ENCODE results near the gene SPRED1. TPM values are rescaled to one million over a fixed set of nuclear protein-coding genes. Genes with fewer than 3 reads are reported as not detected.

The SPRED1 gene
- total RNA-seq, 1 experiment from 2014 or later, result 10.4 TPM

DNA sequence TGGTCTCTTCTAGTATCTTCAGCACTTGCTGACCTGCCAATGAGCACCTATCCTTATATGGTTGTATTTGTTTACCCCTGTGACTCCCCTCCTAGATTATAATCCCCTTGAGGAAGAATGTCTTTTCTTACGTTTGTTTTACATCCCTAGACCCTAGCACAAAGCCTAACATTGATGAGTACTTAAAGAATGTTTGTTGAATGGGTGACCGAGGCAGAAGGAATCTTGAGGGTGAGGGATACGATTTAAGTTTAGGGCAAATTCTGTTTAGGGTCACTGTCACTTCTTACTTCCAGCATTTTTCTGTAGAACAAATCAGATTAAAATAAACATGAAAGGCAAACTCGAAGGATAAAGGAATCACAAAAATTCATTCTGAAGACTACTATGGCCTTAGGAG lies 120.4 kb downstream of the SPRED1 start:
- peaks cover 4% of the 10 kb centered on the region for H3K27me3 Mint-ChIP-seq (ENCODE audit: insufficient read depth, unreplicated experiment)
- TF ChIP-seq, protein P1, sequence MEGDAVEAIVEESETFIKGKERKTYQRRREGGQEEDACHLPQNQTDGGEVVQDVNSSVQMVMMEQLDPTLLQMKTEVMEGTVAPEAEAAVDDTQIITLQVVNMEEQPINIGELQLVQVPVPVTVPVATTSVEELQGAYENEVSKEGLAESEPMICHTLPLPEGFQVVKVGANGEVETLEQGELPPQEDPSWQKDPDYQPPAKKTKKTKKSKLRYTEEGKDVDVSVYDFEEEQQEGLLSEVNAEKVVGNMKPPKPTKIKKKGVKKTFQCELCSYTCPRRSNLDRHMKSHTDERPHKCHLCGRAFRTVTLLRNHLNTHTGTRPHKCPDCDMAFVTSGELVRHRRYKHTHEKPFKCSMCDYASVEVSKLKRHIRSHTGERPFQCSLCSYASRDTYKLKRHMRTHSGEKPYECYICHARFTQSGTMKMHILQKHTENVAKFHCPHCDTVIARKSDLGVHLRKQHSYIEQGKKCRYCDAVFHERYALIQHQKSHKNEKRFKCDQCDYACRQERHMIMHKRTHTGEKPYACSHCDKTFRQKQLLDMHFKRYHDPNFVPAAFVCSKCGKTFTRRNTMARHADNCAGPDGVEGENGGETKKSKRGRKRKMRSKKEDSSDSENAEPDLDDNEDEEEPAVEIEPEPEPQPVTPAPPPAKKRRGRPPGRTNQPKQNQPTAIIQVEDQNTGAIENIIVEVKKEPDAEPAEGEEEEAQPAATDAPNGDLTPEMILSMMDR (IDR thresholded peaks at IDR 0.05; ENCODE audit: insufficient read depth in 1 of 2, low read depth in 1 of 2, low read length in 1 of 2, severe bottlenecking in 1 of 2, unreplicated experiment in 1 of 2), result no peak
- Histone ChIP-seq H3K36me3 (ENCODE audit: control insufficient read depth, insufficient read depth, low read length) (no peaks in the 10 kb centered on the region), H3K9me3 (no peaks in the 10 kb centered on the region), H3K27me3 (replicated peaks; ENCODE audit: control insufficient read depth, insufficient read depth, low read length) (no peaks in the 10 kb centered on the region), H3K4me3 (ENCODE audit: low read depth, low read length) (no peak overlapping the region), H3K4me1 (no peaks in the 10 kb centered on the region)
- H3K4me1 Mint-ChIP-seq (ENCODE audit: low read depth, unreplicated experiment), result no peaks in the 10 kb centered on the region
- H3K36me3 Mint-ChIP-seq (ENCODE audit: insufficient read depth, unreplicated experiment), result no peaks in the 10 kb centered on the region
- ChIA-PET POLR2A (no interaction called here), CTCF (no interaction called here)
- no peaks in the 10 kb centered on the region for H3K9me3 Mint-ChIP-seq (ENCODE audit: unreplicated experiment)
- BruUV-seq (replicated peaks), result no TSS peak
- H3K4me3 Mint-ChIP-seq (ENCODE audit: unreplicated experiment), result no peak overlapping the region
- intact Hi-C loops (cut with micrococcal nuclease; ENCODE audit: unreplicated experiment), result no loop called here
- no peak overlapping the region for H3K27ac Mint-ChIP-seq (ENCODE audit: unreplicated experiment)
- DNase-seq, result no peak

DNA sequence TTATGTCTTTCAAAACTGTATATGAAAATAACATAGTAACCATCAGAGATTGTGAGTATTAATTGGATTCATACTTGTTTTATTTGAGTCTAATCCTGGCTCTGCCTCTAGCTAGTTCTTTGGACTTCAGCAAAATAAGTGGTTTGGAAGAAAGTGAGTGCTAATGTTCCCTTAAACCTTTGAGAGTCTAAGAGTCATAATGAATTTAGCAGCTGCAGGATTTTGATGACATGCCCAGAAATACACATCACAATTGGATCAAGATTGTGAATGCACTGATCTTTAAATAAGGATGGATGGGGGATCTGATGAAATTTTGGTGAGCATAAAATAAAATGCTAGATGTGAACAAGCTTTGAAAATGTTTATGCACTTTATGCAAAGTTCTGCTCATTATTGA lies 121.4 kb downstream of the SPRED1 start:
- no peak for DNase-seq
- no peaks in the 10 kb centered on the region for H3K36me3 ChIP-seq (ENCODE audit: control insufficient read depth, insufficient read depth, low read length)
- H3K4me1 Mint-ChIP-seq (ENCODE audit: low read depth, unreplicated experiment), result no peaks in the 10 kb centered on the region
- no peak overlapping the region for H3K4me3 Mint-ChIP-seq (ENCODE audit: unreplicated experiment)
- TF ChIP-seq, protein P1 (IDR thresholded peaks at IDR 0.05; ENCODE audit: insufficient read depth in 1 of 2, low read depth in 1 of 2, low read length in 1 of 2, severe bottlenecking in 1 of 2, unreplicated experiment in 1 of 2), result no peak
- CTCF ChIA-PET, result no interaction called here
- H3K9me3 Mint-ChIP-seq (ENCODE audit: unreplicated experiment), result no peaks in the 10 kb centered on the region
- H3K27ac Mint-ChIP-seq (ENCODE audit: unreplicated experiment), result no peak overlapping the region
- intact Hi-C loops (cut with micrococcal nuclease; ENCODE audit: unreplicated experiment), result no loop called here
- H3K4me3 ChIP-seq (ENCODE audit: low read depth, low read length), result no peak overlapping the region
- peaks cover 4% of the 10 kb centered on the region for H3K27me3 Mint-ChIP-seq (ENCODE audit: insufficient read depth, unreplicated experiment)
- H3K27me3 ChIP-seq (replicated peaks; ENCODE audit: control insufficient read depth, insufficient read depth, low read length), result no peaks in the 10 kb centered on the region
- no TSS peak for BruUV-seq (replicated peaks)
- POLR2A ChIA-PET, result no interaction called here
- no peaks in the 10 kb centered on the region for H3K9me3 ChIP-seq
- H3K4me1 ChIP-seq, result no peaks in the 10 kb centered on the region
- H3K36me3 Mint-ChIP-seq (ENCODE audit: insufficient read depth, unreplicated experiment), result no peaks in the 10 kb centered on the region

DNA sequence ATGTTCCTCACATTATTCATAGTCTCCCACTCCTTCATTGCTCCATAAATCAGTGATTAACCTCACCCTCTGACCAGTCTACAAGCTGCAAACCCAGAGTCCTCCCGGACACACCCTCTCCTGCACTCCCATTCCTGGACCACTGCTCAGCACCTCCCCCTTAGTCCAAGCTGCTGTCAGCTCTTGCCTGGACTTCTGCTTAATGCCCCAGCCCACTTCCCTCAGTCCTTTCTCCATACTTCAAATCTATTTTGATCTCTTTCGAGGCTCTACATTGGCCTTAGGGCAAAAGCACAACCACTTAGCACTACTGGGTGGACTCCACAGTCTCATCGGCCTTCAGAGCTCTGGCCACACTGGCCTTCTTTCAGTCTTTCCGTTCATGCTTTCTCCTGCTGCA lies 121.9 kb downstream of the SPRED1 start:
- TF ChIP-seq, protein P1 (IDR thresholded peaks at IDR 0.05; ENCODE audit: insufficient read depth in 1 of 2, low read depth in 1 of 2, low read length in 1 of 2, severe bottlenecking in 1 of 2, unreplicated experiment in 1 of 2), result no peak
- no peak overlapping the region for H3K4me3 ChIP-seq (ENCODE audit: low read depth, low read length)
- DNase-seq, result no peak
- no peaks in the 10 kb centered on the region for H3K36me3 ChIP-seq (ENCODE audit: control insufficient read depth, insufficient read depth, low read length)
- H3K4me1 ChIP-seq, result no peaks in the 10 kb centered on the region
- intact Hi-C loops (cut with micrococcal nuclease; ENCODE audit: unreplicated experiment), result no loop called here
- no peaks in the 10 kb centered on the region for H3K27me3 ChIP-seq (replicated peaks; ENCODE audit: control insufficient read depth, insufficient read depth, low read length)
- ChIA-PET CTCF (no interaction called here), POLR2A (no interaction called here)
- Mint-ChIP-seq H3K36me3 (ENCODE audit: insufficient read depth, unreplicated experiment) (no peaks in the 10 kb centered on the region), H3K9me3 (ENCODE audit: unreplicated experiment) (no peaks in the 10 kb centered on the region), H3K4me1 (ENCODE audit: low read depth, unreplicated experiment) (no peaks in the 10 kb centered on the region), H3K4me3 (ENCODE audit: unreplicated experiment) (no peak overlapping the region), H3K27me3 (ENCODE audit: insufficient read depth, unreplicated experiment) (peaks cover 4% of the 10 kb centered on the region), H3K27ac (ENCODE audit: unreplicated experiment) (no peak overlapping the region)
- H3K9me3 ChIP-seq, result no peaks in the 10 kb centered on the region
- no TSS peak for BruUV-seq (replicated peaks)

Data from Caco-2 (cell line).